ENCODE data around the gene TEX51.

The TEX51 gene

GRCh38 chr2:126879348-126880298 lies 19.1 kb upstream of the TEX51 start:
- no peak for DNase-seq

- no peak for DNase-seq
These were observed 18.4 kb upstream of the TEX51 start for GRCh38 chr2:126880324-126880723.

GRCh38 chr2:126880817-126881216 lies 17.9 kb upstream of the TEX51 start:
- DNase-seq, result no peak

GRCh38 chr2:126881591-126881990 lies 17.1 kb upstream of the TEX51 start:
- DNase-seq, result no peak

GRCh38 chr2:126882181-126882580 lies 16.5 kb upstream of the TEX51 start:
- no peak for DNase-seq

GRCh38 chr2:126882736-126883665 lies 15.7 kb upstream of the TEX51 start:
- no peak for DNase-seq

- no peak for DNase-seq
These were observed 15.0 kb upstream of the TEX51 start for GRCh38 chr2:126883666-126884040.

GRCh38 chr2:126884861-126885750 lies 13.6 kb upstream of the TEX51 start:
- no peak for DNase-seq

GRCh38 chr2:126885751-126886210 lies 12.9 kb upstream of the TEX51 start:
- no peak for DNase-seq

- no peak for DNase-seq
These were observed 12.3 kb upstream of the TEX51 start for GRCh38 chr2:126886211-126886915.

- no peak for DNase-seq
These were observed 11.8 kb upstream of the TEX51 start for GRCh38 chr2:126886916-126887280.

- DNase-seq, result no peak
These were observed 11.2 kb upstream of the TEX51 start for GRCh38 chr2:126887506-126887905.

- no peak for DNase-seq
These were observed 10.6 kb upstream of the TEX51 start for GRCh38 chr2:126888046-126888445.

GRCh38 chr2:126889071-126889470 lies 9.6 kb upstream of the TEX51 start:
- no peak for DNase-seq

GRCh38 chr2:126889496-126890135 lies 9.1 kb upstream of the TEX51 start:
- DNase-seq, result no peak

GRCh38 chr2:126890136-126890510 lies 8.6 kb upstream of the TEX51 start:
- DNase-seq, result no peak

- no peak for DNase-seq
These were observed 7.9 kb upstream of the TEX51 start for GRCh38 chr2:126890551-126891450.

GRCh38 chr2:126891681-126892500 lies 6.8 kb upstream of the TEX51 start:
- peak; percentile 70 for DNase-seq

GRCh38 chr2:126893153-126893552 lies 5.5 kb upstream of the TEX51 start:
- no peak for DNase-seq

All from NCI-H1694 (cell line).